K562 (cell line): ENCODE data around the gene HDHD3. TPM values are rescaled to one million over a fixed set of nuclear protein-coding genes. Genes with fewer than 3 reads are reported as not detected.

Source experiments
- ATAC-seq: fragments of 200-7000 bp; cut with Tn5 transposase; 3 replicates; pipeline ENCODE4 v1.9.1; 2020; ENCODE audit warnings: moderate library complexity
- BruUV-seq: library from RNA; stranded (reverse); fragments of 400-500 nt; replicated peaks from 2 replicates; lab custom pipeline; 2021; lab: Mats Ljungman, UMichigan
- CTCF ChIA-PET: fragments of 300-600 bp; formaldehyde crosslinking; extraction: SDS; loops from one replicate; lab custom pipeline; 2021; ENCODE audit warnings: low intra/inter-chr PET ratio; lab: Yijun Ruan, JAX
- POLR2A ChIA-PET: fragments of 300-600, 350-650 bp; sonication (Branson Sonifier 250); formaldehyde crosslinking; extraction: SDS; loops from one replicate; lab custom pipeline; 2021; ENCODE audit warnings: antibody characterized with exemption, inconsistent platforms; lab: Yijun Ruan, JAX
- DNase-seq, 4 experiments: peaks; one replicate each; pipeline versions ENCODE4 v3.0.0 to v3.0.0-alpha.2; 2011 to 2018; ENCODE audit warnings: low spot score in 3 of 4, mixed read lengths in 3 of 4; ENCODE audit errors: extremely low read depth in 1 of 4
- FAIRE-seq: peaks from 2 replicates; lab custom pipeline; 2011; peaks lifted over from hg19 to GRCh38; lab: Jason Lieb, UNC
- H2AFZ ChIP-seq: 2 replicates; pipeline ENCODE4 v1.6.0; 2011; ENCODE audit warnings: low read depth, low read length, control low read depth, inconsistent platforms
- H3K27ac ChIP-seq: fragments of 200-600 bp; 3 replicates; pipeline ENCODE4 v1.8.0; 2011; ENCODE audit warnings: low read depth, mild to moderate bottlenecking, control low read depth, inconsistent platforms, low read length, moderate library complexity, mixed read lengths; ENCODE audit errors: extremely low read depth
- H3K27me3 ChIP-seq, 2 experiments: fragments of 300-600 bp in 1 of 2; 2 replicates in 1 of 2; 3 replicates in 1 of 2; pipeline versions ENCODE4 v1.6.0 to v1.8.0; 2011; ENCODE audit warnings: inconsistent platforms in 2 of 2, low read length in 2 of 2, mild to moderate bottlenecking in 1 of 2, mixed read lengths in 1 of 2, moderate library complexity in 1 of 2; ENCODE audit not compliant: control insufficient read depth in 2 of 2, insufficient read depth in 2 of 2
- H3K36me3 ChIP-seq: fragments of 300-600 bp; 3 replicates; pipeline ENCODE4 v1.8.0; 2011; ENCODE audit warnings: mild to moderate bottlenecking, low read length, inconsistent platforms; ENCODE audit not compliant: control insufficient read depth, insufficient read depth
- H3K4me1 ChIP-seq, 2 experiments: fragments of 200-600 bp in 1 of 2; replicated peaks in 1 of 2; 2 replicates in 1 of 2; 3 replicates in 1 of 2; pipeline versions ENCODE4 v1.5.1 to v1.8.0; 2011; ENCODE audit warnings: inconsistent platforms in 2 of 2, low read length in 2 of 2, mild to moderate bottlenecking in 1 of 2, mixed read lengths in 1 of 2, moderate library complexity in 1 of 2; ENCODE audit not compliant: control insufficient read depth in 2 of 2, insufficient read depth in 2 of 2
- H3K4me2 ChIP-seq: 2 replicates; pipeline ENCODE4 v1.6.1; 2011; ENCODE audit warnings: low read length, control low read depth, inconsistent platforms, mixed read lengths; ENCODE audit not compliant: insufficient read depth
- H3K4me3 ChIP-seq: fragments of 200-600 bp; sonication (generic), shearing (Covaris generic); 2 replicates; pipeline ENCODE4 v1.5.1; 2016; ENCODE audit warnings: control low read depth, inconsistent platforms
- H3K79me2 ChIP-seq: fragments of 200-600 bp; 3 replicates; pipeline ENCODE4 v1.8.0; 2011; ENCODE audit warnings: low read length, inconsistent platforms; ENCODE audit not compliant: control insufficient read depth, insufficient read depth
- H3K9ac ChIP-seq, 2 experiments: 2 replicates each; pipeline versions ENCODE4 v1.6.0 to v1.6.1; 2011; ENCODE audit warnings: low read depth in 2 of 2, low read length in 2 of 2, control low read depth in 1 of 2, inconsistent platforms in 1 of 2, mild to moderate bottlenecking in 1 of 2, mixed read lengths in 1 of 2; ENCODE audit not compliant: insufficient read depth in 1 of 2
- H3K9me1 ChIP-seq: one replicate; pipeline ENCODE4 v1.6.0; 2011; ENCODE audit warnings: inconsistent platforms, mild to moderate bottlenecking, low read length, moderate library complexity; ENCODE audit not compliant: control insufficient read depth, insufficient read depth
- H3K9me3 ChIP-seq: replicated peaks from 2 replicates; pipeline ENCODE4 v1.5.1; 2011; ENCODE audit warnings: low read depth, low read length, inconsistent platforms; ENCODE audit not compliant: control insufficient read depth, insufficient read depth
- H4K20me1 ChIP-seq: replicated peaks from 2 replicates; pipeline ENCODE4 v1.6.1; 2011; ENCODE audit warnings: low read length, inconsistent platforms, mixed read lengths; ENCODE audit not compliant: control insufficient read depth, insufficient read depth
- CGGBP1 ChIP-seq: fragments of 250-450 bp; sonication (Bioruptor Pico); IDR thresholded peaks from 2 replicates; pipeline ENCODE4 v1.9.0; 2021; ENCODE audit warnings: mild to moderate bottlenecking
- CXXC5 ChIP-seq: fragments of 250-450 bp; sonication (Bioruptor Pico); IDR thresholded peaks from 2 replicates; pipeline ENCODE4 v1.8.0; 2022; ENCODE audit warnings: inconsistent platforms, mild to moderate bottlenecking, moderate library complexity
- GABPA ChIP-seq: fragments of 200-800 bp; sonication (Bioruptor generic); conservative IDR thresholded peaks from 2 replicates; pipeline ENCODE4 v1.6.1; 2016; ENCODE audit warnings: low read depth, missing genetic modification characterization, missing compliant biosample characterization
- HINFP ChIP-seq: fragments of 450-650 bp; conservative IDR thresholded peaks from 2 replicates; pipeline ENCODE4 v1.6.1; 2016; ENCODE audit warnings: missing genetic modification characterization, low read depth, mild to moderate bottlenecking, control low read depth, missing compliant biosample characterization
- JUN ChIP-seq, 2 experiments: sonication (generic) in 1 of 2; formaldehyde crosslinking in 1 of 2; IDR thresholded peaks; 2 replicates each; pipeline versions ENCODE4 v1.6.1 to v1.8.0; 2012 to 2022; ENCODE audit warnings: borderline replicate concordance in 2 of 2, mild to moderate bottlenecking in 2 of 2, improper control_type of control experiment in 1 of 2, low read depth in 1 of 2, low read length in 1 of 2, missing genetic modification reagents in 1 of 2
- KLF1 ChIP-seq: fragments of 450-650 bp; IDR thresholded peaks from 2 replicates; pipeline ENCODE4 v1.6.1; 2016; ENCODE audit warnings: missing genetic modification characterization, missing compliant biosample characterization
- NFATC3 ChIP-seq: fragments of 450-650 bp; IDR thresholded peaks from 2 replicates; pipeline ENCODE4 v1.6.1; 2017; ENCODE audit warnings: mild to moderate bottlenecking
- NONO ChIP-seq, 2 experiments: fragments of 200-400 bp in 1 of 2; fragments of 450-650 bp in 1 of 2; formaldehyde crosslinking in 1 of 2; IDR thresholded peaks; 2 replicates each; pipeline ENCODE4 v1.6.1; 2017; ENCODE audit warnings: low read depth in 2 of 2, mild to moderate bottlenecking in 2 of 2, moderate library complexity in 2 of 2, low read length in 1 of 2
- NR0B1 ChIP-seq: fragments of 450-650 bp; IDR thresholded peaks from one replicate; pipeline ENCODE4 v1.6.1; 2018; ENCODE audit warnings: mild to moderate bottlenecking, moderate library complexity; ENCODE audit not compliant: partially characterized antibody
- PRPF4 ChIP-seq: fragments of 200-400 bp; formaldehyde crosslinking; IDR thresholded peaks from one replicate; pipeline ENCODE4 v1.6.1; 2017; ENCODE audit warnings: low read length, low read depth, mild to moderate bottlenecking; ENCODE audit not compliant: insufficient read depth, poor library complexity, severe bottlenecking
- ZNF124 ChIP-seq: sonication (generic); formaldehyde crosslinking; IDR thresholded peaks from 2 replicates; pipeline ENCODE4 v1.8.1; 2022; ENCODE audit warnings: missing genetic modification reagents
- ZNF224 ChIP-seq: sonication (generic); formaldehyde crosslinking; IDR thresholded peaks from 2 replicates; pipeline ENCODE4 v1.8.0; 2022; ENCODE audit warnings: mild to moderate bottlenecking, missing genetic modification reagents
- ZNF324 ChIP-seq: fragments of 250-450 bp; sonication (Bioruptor Pico); IDR thresholded peaks from 2 replicates; pipeline ENCODE4 v1.4.0; 2020; ENCODE audit warnings: mild to moderate bottlenecking
- ZNF766 ChIP-seq: fragments of 200-800 bp; sonication (Bioruptor generic); conservative IDR thresholded peaks from 2 replicates; pipeline ENCODE4 v1.6.1; 2016; ENCODE audit warnings: missing genetic modification characterization, missing compliant biosample characterization
- WGBS: fragments of 100-300 bp; shearing (Covaris generic); methylation state at CpG from one replicate; pipeline ENCODE4 v1.1.6; 2016; ENCODE audit warnings: low coverage, mixed read lengths; ENCODE audit not compliant: insufficient coverage; ENCODE audit errors: missing lambda C conversion rate; 5-methylcytosine and 5-hydroxymethylcytosine counted together
- in situ Hi-C: fragments of 300-500 bp; cut with MboI; formaldehyde crosslinking; loops from 4 replicates; pipeline ENCODE4 v1.15.0; 2018; ENCODE audit warnings: inconsistent platforms, mixed read lengths
- intact Hi-C: fragments of 100-400 bp; cut with micrococcal nuclease; formaldehyde crosslinking; loops from 2 replicates; pipeline ENCODE4 v1.14.2; 2022
- polyA plus RNA-seq, 8 experiments: library from polyadenylated mRNA; depleted of rRNA in 4 of 8; stranded (reverse) in 5 of 8; unstranded in 3 of 8; fragments of >200 nt; fragmentation: Nextera tagmentation in 2 of 8; fragmentation: Illumina TruSeq in 1 of 8; extraction: Ambion mirVana in 2 of 8; extraction: Trizol in 1 of 8; gene quantifications; 2 replicates each; pipeline versions ENCODE4 v1.2.1 to v1.2.3, GENCODE V29; 2011 to 2014; ENCODE audit warnings: inconsistent platforms in 1 of 8, missing spikeins in 1 of 8
- total RNA-seq, 7 experiments: library from RNA; depleted of rRNA in 6 of 7; stranded (reverse); fragments of >200 nt in 6 of 7; fragmentation: Illumina TruSeq in 2 of 7; extraction: Trizol in 2 of 7; gene quantifications; 2 replicates each; pipeline versions ENCODE4 v1.2.1 to v1.2.3, GENCODE V29; 2011 to 2021; ENCODE audit warnings: low replicate concordance in 1 of 7

The HDHD3 gene
- total and polyA plus RNA-seq, 9 of the 15 experiments (the other 6 are each of a cell fraction or from before 2014, with no cell fraction given), result 1.1 to 19.1 (median 10.9) TPM

GRCh38 chr9:113410207-113410864 lies 33.5 kb upstream of the HDHD3 start, which contains the start of the genes C9orf43 and POLE3:
TSS of gene C9orf43 (plus strand) at chr9:113410747. CDS start at chr9:113413494, 2,747 bp downstream.
TSS of gene POLE3 (minus strand) at chr9:113410675. CDS start at chr9:113410293, 382 bp downstream.
- POLR2A ChIA-PET, result interaction anchor here (0.6 to 3.4 kb wide), 26 partner anchors 9 to 245 kb away, joined by 3 to 43 read pairs (median 4); partner anchors contain the start of genes ALAD, CDC26 and WDR31
- peak; percentile 92 for FAIRE-seq
- Histone ChIP-seq H2AFZ (peak within 1 kb of the TSS; percentile 92), H3K79me2 (peaks cover 24% of the 10 kb centered on the region), H3K9me3 (no peaks in the 10 kb centered on the region), H3K9me1 (no peaks in the 10 kb centered on the region), H3K4me2 (peak within 1 kb of the TSS; percentile 98), H3K27me3 (no peaks in the 10 kb centered on the region), H3K36me3 (peaks cover 29% of the 10 kb centered on the region), H3K4me1 (peaks cover 12 to 22% of the 10 kb centered on the region in 2 experiments; a peak in 4 of 5 replicates), H3K9ac (peak within 1 kb of the TSS; percentile 99 to 100), H3K27ac (peak within 1 kb of the TSS; percentile 87), H3K4me3 (peak within 1 kb of the TSS; percentile 88), H4K20me1 (no peaks in the 10 kb centered on the region)
- BruUV-seq, result no TSS peak
- CTCF ChIA-PET, result interaction anchor here (1.0 kb wide), 1 partner anchor 136 kb away, joined by 3 read pairs; the partner anchor contains the start of genes CDC26 and PRPF4
- intact Hi-C loops (loop anchor here (5.0 kb wide), 1 partner anchor 848 kb away; no protein-coding TSS in a partner anchor), in situ Hi-C loops (no loop called here)
- WGBS, result under 1% methylated on average over 52 of the region's 61 CpGs
- DNase-seq, result peak; percentile 92 to 98 (median 94)
- ATAC-seq, result peak; percentile 94
- peak; percentile 97 for TF ChIP-seq CXXC5 (CRISPR knock-in tag)
- 0 out of 2 replicates have a peak, but pooled peaks have one; percentile 45 for TF ChIP-seq ZNF766 (CRISPR knock-in tag)
- no peak for TF ChIP-seq ZNF124 (CRISPR knock-in tag)
- TF ChIP-seq CGGBP1 (CRISPR knock-in tag), result no peak; the same call in 1 of the 2 replicates
- TF ChIP-seq KLF1 (tag), result peak; percentile 85
- TF ChIP-seq ZNF324 (CRISPR knock-in tag), result no peak
- no peak for TF ChIP-seq PRPF4
- TF ChIP-seq HINFP (tag), result no peak
- TF ChIP-seq GABPA (tag), result peak; percentile 79
- TF ChIP-seq ZNF224 (CRISPR knock-in tag), result no peak
- no peak for TF ChIP-seq NFATC3
- peak; percentile 82 for TF ChIP-seq JUN (IDR thresholded peaks at IDR 0.05; ENCODE audit: borderline replicate concordance, low read depth, low read length)
- peak; percentile 78; the same call in 1 of the 2 replicates for TF ChIP-seq JUN (CRISPR knock-in tag; IDR thresholded peaks at IDR 0.05; ENCODE audit: borderline replicate concordance)
- no peak for TF ChIP-seq NR0B1
- TF ChIP-seq NONO (IDR thresholded peaks at IDR 0.05; ENCODE audit: low read depth in 2 of 2, low read length in 1 of 2), result no peak; a peak in 1 of 4 replicates
